Activated CD8-positive, alpha-beta memory T cell treated with anti-CD3 and anti-CD28 coated beads for 36 hours (primary cell): ENCODE data around the gene ADISSP. TPM values are rescaled to one million over a fixed set of nuclear protein-coding genes. Genes with fewer than 3 reads are reported as not detected.

Experiments used
- CTCF ChIA-PET: fragments of 350-600 bp; sonication (Branson Sonifier 250); formaldehyde crosslinking; loops from one replicate; lab custom pipeline; 2021; ENCODE audit warnings: antibody characterized with exemption; lab: Charles Lee
- POLR2A ChIA-PET: fragments of 350-600 bp; sonication (Branson Sonifier 250); formaldehyde crosslinking; loops from one replicate; lab custom pipeline; 2021; ENCODE audit warnings: antibody characterized with exemption; lab: Charles Lee
- total RNA-seq, 2 experiments: library from RNA; stranded (reverse); gene quantifications; one replicate each; pipeline ENCODE4 v1.2.3, GENCODE V29; 2021

The ADISSP gene
- total RNA-seq, 2 experiments from 2014 or later: 72.3 to 72.4 TPM

DNA sequence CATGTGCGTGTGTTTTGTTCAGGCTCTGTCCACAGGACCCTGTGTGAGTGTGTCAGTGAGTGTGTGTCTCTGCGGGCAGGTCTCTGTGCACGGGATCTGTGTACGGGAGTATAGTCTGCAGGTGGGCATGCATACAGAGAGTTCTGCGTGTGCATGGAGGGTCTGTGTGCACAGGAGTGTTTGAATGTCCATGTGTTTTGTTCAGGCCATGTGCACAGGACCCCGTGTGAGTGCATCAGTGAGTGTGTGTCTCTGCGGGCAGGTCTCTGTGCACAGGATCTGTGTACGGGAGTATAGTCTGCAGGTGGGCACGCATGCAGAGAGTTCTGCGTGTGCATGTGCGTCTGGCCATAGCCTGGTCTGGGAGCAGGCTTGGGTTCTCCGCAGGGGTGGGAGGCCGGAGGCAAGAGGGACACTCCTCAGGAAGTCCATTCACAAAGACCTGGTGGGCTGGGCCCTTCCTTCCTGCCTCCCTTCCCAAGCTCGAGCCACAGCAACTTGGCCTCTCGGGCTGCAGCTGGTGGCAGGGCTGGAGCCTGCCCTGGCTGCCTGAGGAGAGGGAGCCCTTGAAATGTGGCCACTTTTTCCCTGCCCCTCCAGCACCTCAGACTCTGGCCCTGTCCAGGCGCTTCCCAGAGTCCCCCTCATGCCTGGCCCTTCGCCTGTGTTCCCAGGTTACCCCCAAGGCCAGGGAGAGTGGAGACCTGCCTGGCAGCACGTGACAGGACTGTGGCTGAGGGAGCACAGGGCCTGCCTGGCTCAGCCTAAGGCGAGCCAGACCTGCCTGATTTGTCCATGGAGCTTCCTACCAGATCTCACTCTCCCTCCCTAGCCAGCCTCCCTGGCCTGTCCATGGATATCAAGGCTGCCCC lies 28.3 kb downstream of the ADISSP start:
- POLR2A ChIA-PET: no interaction called here
- CTCF ChIA-PET: no interaction called here

DNA sequence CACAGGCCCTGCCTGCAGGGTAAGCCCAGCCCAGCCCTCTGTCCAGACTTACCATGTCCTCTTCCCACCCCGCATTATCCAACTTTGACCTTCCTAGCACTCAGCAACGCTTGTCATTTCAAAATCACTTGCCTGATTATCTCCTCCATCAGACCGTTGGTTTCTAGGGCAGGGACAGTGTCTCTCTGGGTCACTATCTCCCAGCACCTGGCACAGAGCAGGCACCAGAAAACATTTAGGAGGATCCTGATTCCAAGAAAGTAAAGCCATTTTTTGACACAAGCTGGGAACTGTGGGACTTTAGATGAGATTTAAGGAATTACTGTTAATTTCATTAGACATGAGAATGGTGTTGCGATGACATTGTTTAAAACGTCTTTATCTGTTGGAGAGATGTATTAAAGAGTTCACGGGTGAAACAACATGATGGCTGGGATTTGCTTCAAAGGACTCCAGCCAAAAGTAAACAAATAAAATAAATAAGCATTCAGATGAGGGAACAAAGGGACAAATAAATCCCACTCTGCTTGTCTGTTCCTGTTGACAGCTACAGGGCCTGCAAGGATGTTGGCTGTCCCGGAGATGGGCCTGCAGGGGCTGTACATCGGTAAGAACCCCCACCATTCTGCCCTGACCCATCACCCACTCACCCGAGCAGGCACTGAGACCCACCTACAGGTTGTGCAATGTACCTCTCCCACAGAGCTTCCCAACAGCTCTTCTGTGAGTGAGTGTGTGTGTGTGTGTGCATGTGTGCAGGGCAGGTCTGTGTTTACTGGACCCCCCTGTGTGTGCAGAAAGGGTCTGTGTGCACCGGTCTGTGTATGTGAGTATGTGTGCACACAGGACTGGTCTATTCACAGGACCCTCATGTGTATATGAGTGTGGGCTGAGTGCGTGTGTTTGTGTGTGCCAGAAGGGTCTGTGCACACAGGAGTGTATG lies 29.2 kb downstream of the ADISSP start:
- ChIA-PET CTCF (no interaction called here), POLR2A (no interaction called here)

DNA sequence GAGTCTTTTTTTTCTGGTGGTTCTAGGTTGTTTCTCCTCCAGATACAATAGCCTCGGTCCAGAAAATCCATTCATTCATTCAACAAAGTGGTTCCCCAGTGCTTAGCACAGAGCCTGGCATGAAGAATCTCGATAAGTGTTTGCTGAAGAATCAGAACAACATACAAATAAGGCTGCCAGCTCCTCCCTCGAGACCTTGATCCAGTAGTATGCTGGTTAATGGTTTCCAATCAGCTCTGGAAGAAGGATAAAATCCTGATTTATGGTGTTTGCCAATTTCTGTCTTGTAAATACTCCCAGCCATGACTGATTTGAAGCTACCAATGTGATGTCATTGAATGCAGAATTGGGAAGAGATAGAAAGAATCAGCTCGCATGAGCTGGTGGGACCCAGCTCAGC lies 31.8 kb downstream of the ADISSP start:
- POLR2A ChIA-PET: no interaction called here

DNA sequence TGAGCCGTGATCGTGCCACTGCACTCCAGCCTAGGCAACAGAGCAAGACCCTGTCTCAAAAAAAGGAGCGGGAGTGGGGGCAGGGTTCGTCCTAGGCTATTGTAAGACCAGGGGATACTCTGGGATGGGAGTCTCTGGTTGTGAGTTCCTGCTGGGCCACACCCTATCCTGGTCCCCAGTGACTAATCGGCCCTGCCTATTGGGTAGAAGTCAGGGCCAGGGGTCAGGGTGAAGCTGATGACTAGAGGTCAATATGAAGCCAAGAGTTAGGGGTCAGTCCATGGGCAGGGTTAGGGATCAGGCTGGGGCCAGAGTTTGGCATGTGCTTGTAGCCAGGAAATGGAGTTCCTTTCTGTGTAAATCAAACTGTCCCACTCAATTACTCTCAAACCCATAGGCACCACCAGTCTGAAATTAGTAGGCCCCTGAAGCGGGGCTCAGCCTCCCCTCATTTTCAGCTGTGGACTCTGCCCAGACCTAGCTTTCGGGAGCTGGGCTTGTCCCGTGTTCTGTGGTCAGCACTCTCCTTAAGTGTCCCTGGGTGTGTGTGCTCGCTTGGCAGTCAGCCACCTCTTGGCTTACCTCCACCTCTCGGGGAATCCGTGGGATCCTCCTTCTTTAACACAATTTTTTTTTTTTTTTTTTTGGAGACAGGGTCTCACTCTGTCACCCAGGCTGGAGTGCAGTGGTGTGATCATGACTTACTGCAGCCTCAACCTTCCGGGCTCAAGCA lies 33.3 kb downstream of the ADISSP start:
- POLR2A ChIA-PET: no interaction called here
- CTCF ChIA-PET: interaction anchor here (1.0 to 1.2 kb wide), 3 partner anchors 10 to 57 kb away, joined by 3 read pairs; no protein-coding TSS in a partner anchor

More for the DNA sequence above, 31.8 kb downstream of the ADISSP start:
- CTCF ChIA-PET: interaction anchor here (0.7 kb wide), 1 partner anchor 11 kb away, joined by 3 read pairs; no protein-coding TSS in a partner anchor

DNA sequence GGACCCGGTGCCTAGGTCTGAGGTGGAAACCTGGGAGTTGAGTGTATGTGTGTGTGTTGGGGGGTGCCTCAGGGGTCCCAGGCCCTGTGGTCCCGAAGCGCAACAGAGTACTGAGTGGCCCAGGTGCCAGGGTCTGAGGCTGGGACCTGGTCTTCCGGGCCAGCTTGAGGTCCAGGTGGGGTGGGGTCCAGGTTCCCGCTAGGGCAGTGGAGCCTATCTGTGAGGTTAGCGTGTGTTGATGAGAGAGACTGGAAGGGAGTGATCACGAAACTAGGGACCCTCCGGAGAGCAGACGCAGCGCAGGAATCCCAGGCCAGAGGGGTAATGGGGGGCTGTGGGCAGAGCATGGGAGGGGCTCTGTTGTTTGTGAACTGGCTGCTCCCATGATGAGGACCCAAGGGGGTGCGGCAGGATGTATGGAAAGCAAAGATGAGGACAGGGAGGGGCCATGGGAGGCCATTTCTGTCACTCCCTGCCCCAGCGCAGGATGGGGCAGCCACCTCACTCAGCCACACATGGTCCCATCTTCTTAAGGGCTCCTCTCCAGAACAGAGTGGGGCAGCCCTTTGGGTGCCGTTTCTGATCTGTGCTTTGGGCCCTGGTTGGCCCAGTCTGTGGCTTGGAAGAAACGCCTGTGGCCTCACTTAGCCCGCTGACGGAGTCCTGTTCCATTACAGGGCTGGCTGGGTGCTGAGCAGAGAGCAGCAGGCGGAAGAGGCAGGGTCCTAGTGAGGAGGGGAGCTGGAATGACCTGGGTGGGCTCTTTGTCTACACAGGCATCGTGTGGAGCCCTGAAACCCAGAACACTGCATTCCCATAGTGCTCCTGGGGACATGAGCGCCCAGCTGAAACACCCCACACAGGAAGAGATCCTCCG lies 34.2 kb downstream of the ADISSP start:
- CTCF ChIA-PET: interaction anchor here (1.2 kb wide), 1 partner anchor 56 kb away, joined by 3 read pairs; no protein-coding TSS in a partner anchor
- POLR2A ChIA-PET: no interaction called here

DNA sequence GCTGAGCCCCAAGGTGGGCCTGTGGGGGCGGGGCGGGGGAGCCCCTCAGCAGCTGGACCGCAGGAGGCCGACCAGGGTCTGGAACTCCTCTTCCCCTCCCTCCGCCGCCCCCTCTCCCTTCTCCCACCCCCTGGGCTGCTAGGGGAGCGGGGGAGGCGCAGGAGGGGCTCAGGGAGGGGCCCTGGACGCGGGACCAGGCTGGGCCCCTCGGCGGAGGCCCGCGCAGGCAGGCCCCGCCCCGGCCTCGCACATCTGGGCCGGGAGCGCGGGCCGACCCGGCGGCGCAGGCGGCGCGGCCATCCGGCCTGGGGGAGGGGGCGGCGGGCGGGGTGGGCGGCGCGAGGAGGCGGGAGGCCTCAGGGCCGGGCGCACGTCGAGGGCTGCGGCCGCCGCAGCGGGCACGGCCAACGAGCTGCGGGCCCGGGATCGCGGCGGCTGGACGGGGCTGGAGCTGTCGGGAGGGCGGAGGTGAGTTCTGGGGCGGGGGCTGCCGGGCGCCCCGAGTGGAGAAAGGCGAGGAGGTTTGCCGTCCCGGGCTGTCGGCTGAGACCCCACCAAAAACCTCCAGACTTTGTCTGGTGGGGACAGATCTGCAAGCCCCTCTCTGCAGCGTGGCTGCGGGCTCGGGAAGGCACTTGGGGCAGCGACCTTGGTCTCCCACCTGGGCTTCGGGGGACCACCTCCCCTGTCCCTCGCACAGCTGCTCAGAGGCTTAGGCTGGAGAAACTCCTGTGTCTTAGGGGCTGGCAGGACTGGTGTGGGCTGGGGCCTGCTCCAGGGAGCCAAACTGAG lies 35.0 kb downstream of the ADISSP start, which contains the start of gene HSPA12B:
Gene HSPA12B (plus strand): TSS at position 359 of the 792 bp plus-strand sequence. CDS start 5,990 bp downstream, outside the sequence.
- CTCF ChIA-PET: no interaction called here
- POLR2A ChIA-PET: no interaction called here

DNA sequence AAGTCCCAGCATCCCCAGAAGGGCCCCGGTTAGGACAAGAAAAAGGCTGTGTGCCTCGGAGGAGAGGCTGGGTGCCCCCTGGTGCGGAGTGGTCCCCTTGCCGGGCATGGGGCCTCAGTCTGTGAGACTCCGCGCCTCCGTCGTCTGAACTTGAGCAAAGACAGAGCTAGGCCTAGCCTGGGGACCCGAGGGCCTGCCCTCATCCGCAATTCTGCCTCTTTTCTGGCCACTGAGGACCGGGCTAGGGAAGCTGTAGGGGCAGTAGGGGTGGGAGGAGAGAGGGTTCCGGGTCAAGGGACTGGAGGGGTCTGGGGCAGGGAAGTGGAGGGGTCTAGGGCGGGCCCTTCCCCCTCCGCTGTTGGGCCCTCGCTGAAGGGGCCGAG lies 35.6 kb downstream of the ADISSP start:
- POLR2A ChIA-PET: no interaction called here
- CTCF ChIA-PET: interaction anchor here (0.6 kb wide), 1 partner anchor 61 kb away, joined by 3 read pairs; no protein-coding TSS in a partner anchor

DNA sequence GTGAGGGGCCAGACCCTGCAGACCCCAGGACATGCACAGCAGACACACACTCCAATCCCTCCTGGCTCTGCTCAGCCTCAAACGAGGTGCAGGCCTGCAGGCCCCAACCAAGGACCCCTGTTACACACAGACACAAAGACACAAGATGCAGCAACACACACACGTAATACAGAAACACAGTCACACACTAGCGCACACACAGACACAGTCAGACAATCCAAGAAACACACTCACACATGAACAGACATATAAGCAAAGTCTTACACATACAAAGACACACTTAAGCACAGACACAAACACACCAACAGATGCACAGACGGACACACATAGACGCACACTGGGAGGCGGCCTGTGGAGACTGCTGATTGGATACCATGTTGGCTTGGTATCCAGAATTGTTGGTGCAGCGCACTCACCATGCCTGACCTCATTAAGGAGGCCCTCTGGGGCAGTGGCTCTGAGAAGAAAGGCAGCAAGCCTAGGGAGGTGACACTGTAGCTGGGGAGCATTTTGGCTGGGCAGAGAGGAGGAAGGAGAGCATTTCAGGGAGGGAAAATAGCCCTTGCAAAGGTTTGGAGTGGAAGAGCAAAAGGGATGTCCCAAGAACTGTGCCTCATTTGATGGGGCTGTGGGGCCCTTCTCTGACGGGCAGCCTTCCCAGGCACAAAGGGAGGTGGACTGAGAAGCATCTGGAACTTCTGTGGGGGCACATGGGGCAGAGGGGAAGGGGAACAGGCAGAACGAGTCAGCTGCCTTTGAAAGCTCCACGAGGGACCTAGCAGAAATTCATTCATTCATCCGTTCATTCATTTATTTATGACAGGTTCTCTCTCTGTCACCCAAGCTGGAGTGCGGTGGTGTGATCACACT lies 36.5 kb downstream of the ADISSP start:
- ChIA-PET CTCF (interaction anchor here (1.9 kb wide), 1 partner anchor 20 kb away, joined by 7 read pairs; no protein-coding TSS in a partner anchor), POLR2A (no interaction called here)

DNA sequence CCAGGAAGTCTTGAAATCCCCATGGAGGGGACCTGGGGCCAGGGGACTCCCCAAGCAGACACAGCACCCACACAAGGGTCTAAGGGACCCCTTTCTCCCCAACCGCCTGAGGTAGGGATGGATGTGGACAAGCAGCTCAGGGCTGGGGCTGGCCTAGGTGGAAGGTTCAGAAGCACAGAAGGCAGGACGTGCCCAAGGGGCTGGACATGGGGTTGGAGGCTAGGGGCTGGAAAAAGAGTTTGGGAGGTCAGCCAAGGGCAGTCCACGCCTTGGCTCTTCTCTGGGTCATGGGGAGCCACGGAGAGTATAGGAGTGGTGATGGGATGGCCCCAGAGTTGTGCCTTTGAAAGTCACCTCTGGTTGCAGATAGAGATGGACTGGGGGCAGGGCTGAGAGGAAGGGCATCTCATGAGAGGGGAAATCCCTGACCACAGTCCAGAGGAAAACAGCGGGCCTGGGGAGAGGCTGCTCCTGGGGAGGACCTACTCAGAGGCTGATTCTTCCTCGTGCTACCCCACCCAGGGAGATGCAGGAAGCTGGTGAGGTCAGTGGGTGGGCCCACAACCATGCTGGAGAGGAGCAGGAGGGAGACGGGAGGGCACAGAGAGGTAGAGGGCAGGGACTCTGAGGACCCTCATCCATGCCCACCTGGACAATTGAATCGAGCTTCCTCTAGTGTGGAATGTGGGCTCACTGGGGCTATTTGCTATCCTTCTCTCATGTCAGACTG lies 37.6 kb downstream of the ADISSP start:
- CTCF ChIA-PET: interaction anchor here (1.9 kb wide), 1 partner anchor 19 kb away, joined by 7 read pairs; no protein-coding TSS in a partner anchor

DNA sequence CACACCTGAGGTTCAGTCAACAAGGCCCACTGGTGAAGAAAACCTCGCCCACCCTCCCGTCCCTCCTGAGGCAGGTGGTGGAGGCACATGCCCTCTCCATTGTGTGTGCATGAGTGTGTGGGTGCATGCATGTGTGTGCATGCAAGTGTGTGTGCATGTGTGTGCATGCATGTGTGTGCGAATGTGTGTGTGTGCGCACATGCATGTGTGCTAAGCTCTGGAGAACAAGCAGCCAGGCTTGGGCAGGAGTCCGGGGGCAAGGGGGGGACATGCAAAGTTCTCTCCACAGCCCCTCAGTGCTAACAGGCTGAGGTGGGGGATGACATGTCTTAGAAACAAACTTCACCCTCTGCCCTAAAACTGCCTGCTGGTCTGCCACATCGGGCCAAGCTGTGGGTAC lies 38.2 kb downstream of the ADISSP start:
- ChIA-PET POLR2A (no interaction called here), CTCF (interaction anchor here (1.9 kb wide), 1 partner anchor 19 kb away, joined by 7 read pairs; no protein-coding TSS in a partner anchor)

More for the DNA sequence above, 37.6 kb downstream of the ADISSP start:
- POLR2A ChIA-PET: no interaction called here

DNA sequence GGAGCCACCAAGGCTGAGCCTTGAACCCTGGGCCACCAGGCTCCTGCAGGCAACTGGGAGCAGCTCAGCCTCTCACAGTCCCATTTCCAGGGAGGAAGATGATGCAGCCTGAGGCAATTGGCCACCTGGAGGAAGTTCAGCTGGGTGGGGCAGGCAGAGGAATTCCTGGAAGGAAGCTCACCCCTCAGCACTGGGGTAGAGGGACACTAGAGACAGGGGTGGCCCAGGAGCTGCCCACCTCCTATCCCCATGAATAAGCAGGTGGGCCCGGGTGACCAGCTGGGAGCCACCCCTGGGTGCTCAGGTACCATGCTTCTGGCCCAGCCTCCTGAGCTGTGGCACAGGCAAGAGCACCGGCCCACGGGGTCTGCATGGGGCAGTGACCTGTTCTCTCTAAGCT lies 38.7 kb downstream of the ADISSP start:
- ChIA-PET POLR2A (no interaction called here), CTCF (no interaction called here)

DNA sequence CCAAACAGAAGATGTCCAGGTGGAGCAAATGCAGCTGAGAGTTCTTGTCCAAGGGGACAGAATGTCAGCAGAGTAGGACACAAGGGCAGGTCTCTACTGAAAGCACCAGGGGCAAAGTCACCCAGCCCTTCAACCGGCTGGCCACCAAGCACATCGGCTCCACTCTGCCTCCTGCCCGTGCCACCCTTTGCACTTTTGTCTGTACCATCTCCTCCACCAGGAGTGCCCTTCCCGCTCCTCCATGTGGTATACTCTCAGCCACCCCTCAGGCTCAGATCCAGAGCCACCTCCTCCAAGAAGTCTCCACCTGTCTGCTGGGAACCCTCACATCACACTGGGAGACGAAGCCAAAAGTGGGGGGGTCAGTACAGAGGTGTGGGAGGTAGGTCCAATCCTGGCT lies 39.2 kb downstream of the ADISSP start:
- ChIA-PET CTCF (interaction anchor here (1.7 kb wide), 1 partner anchor 18 kb away, joined by 7 read pairs; no protein-coding TSS in a partner anchor), POLR2A (no interaction called here)

DNA sequence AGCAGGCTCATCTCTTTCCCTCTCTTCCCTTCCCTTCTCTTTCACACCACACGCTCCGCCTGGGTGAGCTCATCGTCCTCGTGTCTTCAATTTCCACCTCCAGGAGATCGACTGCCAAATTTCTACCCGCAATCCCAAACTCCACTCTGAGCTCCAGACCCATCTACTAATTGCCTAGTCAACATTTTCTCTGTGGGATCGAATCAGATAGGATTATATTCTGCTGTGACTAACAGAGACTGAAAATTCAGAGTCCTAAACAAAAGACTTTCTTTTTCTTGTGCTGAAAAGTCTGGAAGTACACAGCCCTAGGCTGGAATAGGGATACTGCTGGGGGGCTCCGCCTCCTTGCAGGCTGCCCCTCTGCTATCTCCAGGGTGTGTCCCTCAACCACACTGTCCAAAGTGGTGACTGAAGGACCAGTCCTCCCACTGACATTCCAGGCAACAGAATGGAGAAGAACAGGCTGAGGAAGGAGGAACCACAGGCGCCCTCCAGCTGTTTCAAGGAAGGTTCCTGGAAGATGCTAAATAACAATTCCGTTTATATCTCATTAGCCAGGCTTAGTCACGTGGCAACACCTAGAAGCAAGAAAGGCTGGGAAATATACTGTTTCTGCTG lies 40.0 kb downstream of the ADISSP start:
- CTCF ChIA-PET: interaction anchor here (1.7 kb wide), 1 partner anchor 17 kb away, joined by 7 read pairs; no protein-coding TSS in a partner anchor
- POLR2A ChIA-PET: no interaction called here

DNA sequence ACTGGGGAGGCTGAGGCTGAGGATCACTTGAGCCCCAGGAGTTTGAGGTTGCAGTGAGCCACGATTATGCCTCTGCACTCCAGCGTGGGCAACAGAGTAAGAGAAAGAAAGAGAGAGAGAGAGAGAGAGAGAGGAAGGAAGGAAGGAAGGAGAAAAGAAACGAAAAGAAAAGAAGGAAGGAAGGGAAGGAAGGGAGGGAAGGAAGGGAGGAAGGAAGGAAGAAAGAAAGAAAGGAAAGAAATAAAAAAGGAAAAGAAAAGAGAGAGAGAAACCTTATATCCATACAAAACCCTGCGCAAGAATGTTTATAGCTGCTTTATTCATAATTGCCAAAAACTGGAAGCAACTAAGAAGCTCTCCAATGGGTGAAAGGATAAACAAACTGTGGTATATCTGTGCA lies 43.2 kb downstream of the ADISSP start:
- ChIA-PET POLR2A (no interaction called here), CTCF (interaction anchor here (1.1 kb wide), 1 partner anchor 10 kb away, joined by 3 read pairs; no protein-coding TSS in a partner anchor)

DNA sequence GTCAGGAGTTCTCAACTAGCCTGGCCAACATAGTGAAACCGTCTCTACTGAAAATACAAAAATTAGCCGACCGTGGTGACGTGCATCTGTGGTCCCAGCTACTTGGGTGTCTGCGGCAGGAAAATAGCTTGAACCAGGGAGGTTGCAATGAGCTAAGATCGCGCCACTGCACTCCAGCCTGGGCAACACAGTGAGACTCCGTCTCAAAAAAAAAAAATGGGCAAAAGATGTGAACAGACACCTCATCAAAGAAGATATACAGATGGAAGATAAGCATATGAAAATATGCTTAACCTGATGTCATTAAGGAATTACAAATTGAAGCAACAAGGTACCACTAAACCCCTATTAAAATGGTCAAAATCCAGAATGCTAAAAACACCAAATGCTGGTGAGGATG lies 44.3 kb downstream of the ADISSP start:
- ChIA-PET CTCF (interaction anchor here (1.1 kb wide), 1 partner anchor 11 kb away, joined by 3 read pairs; no protein-coding TSS in a partner anchor), POLR2A (no interaction called here)
